ENCODE measurements around the gene PAM.
"Not testable (repeated sequence)": the region's sequence is repeated elsewhere in the genome, so short reads cannot be mapped to it uniquely, and the experiment has no call there.

PAM gene

GRCh38 chr5:103041071-103041676 is 286.1 kb downstream of the PAM start:
- no peak overlapping the region for H3K27ac ChIP-seq (ENCODE audit: low read depth, low read length, severe bottlenecking)
- WGBS, 2 experiments (ENCODE audit: insufficient coverage in 2 of 2) = 71% methylated on average over 2 of the region's 4 CpGs; no CpG with 5 or more reads in 1 of the 2 experiments

GRCh38 chr5:103046706-103047105 is 291.6 kb downstream of the PAM start:
- H3K4me1 ChIP-seq (ENCODE audit: control insufficient read depth, insufficient read depth, low read length, poor library complexity, severe bottlenecking); H3K36me3 ChIP-seq (ENCODE audit: control insufficient read depth, insufficient read depth, low read length); H3K4me3 ChIP-seq (ENCODE audit: extremely low read depth, insufficient read depth, low read length, poor library complexity, severe bottlenecking); H3K27ac ChIP-seq (ENCODE audit: low read depth, low read length, severe bottlenecking); H3K9me3 ChIP-seq (ENCODE audit: control insufficient read depth, low read length): not testable (repeated sequence)
- WGBS, 2 experiments (ENCODE audit: insufficient coverage in 2 of 2) = 93 to 94% methylated on average over 21 to 22 of the region's 22 CpGs

More at GRCh38 chr5:103041071-103041676, 286.1 kb downstream of the PAM start:
- Histone ChIP-seq H3K4me3 (ENCODE audit: extremely low read depth, insufficient read depth, low read length, poor library complexity, severe bottlenecking) (no peak overlapping the region), H3K36me3 (ENCODE audit: control insufficient read depth, insufficient read depth, low read length) (no peaks in the 10 kb centered on the region), H3K9me3 (ENCODE audit: control insufficient read depth, low read length) (no peaks in the 10 kb centered on the region), H3K4me1 (ENCODE audit: control insufficient read depth, insufficient read depth, low read length, poor library complexity, severe bottlenecking) (no peaks in the 10 kb centered on the region)

DNA sequence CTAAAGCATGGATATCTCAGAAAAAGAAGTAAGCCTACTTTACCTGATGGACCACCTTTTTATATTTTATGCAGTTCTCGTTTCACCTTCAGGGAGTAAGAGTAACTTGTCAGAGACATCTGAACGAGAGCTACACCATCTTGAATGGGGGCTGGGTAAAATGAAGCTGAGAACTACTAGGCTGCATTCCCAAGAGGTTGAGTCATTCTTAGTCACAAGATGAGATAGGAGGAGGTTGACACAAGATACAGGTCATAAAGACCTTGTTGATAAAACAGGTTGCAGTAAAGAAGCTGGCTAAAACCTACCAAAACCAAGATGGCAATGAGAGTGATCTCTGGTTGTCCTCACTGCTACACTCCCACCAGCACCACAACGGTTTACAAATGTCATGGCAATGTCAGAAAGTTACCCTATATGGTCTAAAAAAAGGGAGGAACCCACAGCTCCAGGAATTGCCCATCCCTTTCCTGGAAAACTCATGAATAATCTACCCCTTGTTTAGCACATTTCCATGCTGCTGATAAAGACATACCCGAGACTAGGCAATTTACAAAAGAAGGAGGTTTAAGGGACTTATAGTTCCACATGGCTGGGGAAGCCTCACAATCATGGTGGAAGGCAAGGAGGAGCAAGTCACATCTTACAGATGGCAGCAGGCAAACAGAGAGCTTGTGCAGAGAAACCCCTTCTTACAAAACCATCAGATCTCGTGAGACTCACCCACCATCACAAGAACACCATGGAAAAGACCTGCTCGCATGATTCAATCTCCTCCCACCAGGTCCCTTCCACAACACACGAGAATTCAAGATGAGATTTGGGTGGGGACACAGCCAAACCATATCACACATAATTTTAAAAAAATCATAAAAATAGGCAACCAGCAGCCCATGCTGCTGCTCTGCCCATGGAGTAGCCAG is 302.4 kb downstream of the PAM start:
- peaks cover 5% of the 10 kb centered on the region for H3K9me3 ChIP-seq (ENCODE audit: control insufficient read depth, low read length)
- H3K27ac ChIP-seq (ENCODE audit: low read depth, low read length, severe bottlenecking) = peak overlapping the region; percentile 41
- H3K4me3 ChIP-seq (ENCODE audit: extremely low read depth, insufficient read depth, low read length, poor library complexity, severe bottlenecking) = no peak overlapping the region
- H3K4me1 ChIP-seq (ENCODE audit: control insufficient read depth, insufficient read depth, low read length, poor library complexity, severe bottlenecking) = peaks cover 3% of the 10 kb centered on the region
- H3K36me3 ChIP-seq (ENCODE audit: control insufficient read depth, insufficient read depth, low read length) = no peaks in the 10 kb centered on the region
- 82 to 100% methylated on average over 3 of the region's 7 CpGs for WGBS, 2 experiments (ENCODE audit: insufficient coverage in 2 of 2)

- Histone ChIP-seq H3K27ac (ENCODE audit: low read depth, low read length, severe bottlenecking) (no peak overlapping the region), H3K36me3 (ENCODE audit: control insufficient read depth, insufficient read depth, low read length) (no peaks in the 10 kb centered on the region), H3K4me1 (ENCODE audit: control insufficient read depth, insufficient read depth, low read length, poor library complexity, severe bottlenecking) (peaks cover 3% of the 10 kb centered on the region), H3K9me3 (ENCODE audit: control insufficient read depth, low read length) (peaks cover 5% of the 10 kb centered on the region), H3K4me3 (ENCODE audit: extremely low read depth, insufficient read depth, low read length, poor library complexity, severe bottlenecking) (no peak overlapping the region)
- 80 to 85% methylated on average over 1 to 2 of the region's 3 CpGs for WGBS, 2 experiments (ENCODE audit: insufficient coverage in 2 of 2)
Measured at GRCh38 chr5:103059525-103059924, 304.4 kb downstream of the PAM start.

DNA sequence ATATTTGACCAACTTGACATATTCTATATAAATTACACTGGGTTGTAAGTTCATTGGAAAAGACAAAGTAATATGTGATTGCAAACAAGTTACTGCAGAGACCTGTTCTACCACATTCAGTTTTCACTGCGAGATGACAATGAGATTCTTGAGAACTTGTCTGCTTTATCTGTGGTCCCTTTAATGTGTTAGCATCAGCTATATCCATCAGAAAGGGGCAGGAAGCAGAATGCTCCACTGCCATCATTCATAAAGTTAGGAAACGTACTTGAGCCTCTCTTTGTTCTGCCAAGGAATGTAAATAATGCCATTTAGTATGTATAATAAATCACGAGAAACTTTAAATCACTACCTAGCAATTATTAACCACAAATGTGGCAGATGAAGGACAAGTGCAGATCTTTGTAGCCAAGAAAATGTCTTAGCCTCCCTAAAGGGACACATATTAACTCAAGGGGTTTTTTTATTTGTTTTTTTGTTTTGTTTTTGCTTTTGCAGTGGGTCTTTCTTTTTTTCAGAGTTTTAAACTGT is 305.4 kb downstream of the PAM start:
- H3K36me3 ChIP-seq (ENCODE audit: control insufficient read depth, insufficient read depth, low read length) = no peaks in the 10 kb centered on the region
- H3K4me3 ChIP-seq (ENCODE audit: extremely low read depth, insufficient read depth, low read length, poor library complexity, severe bottlenecking) = no peak overlapping the region
- 100% methylated on average over 1 of the region's 3 CpGs; no CpG with 5 or more reads in 1 of the 2 experiments for WGBS, 2 experiments (ENCODE audit: insufficient coverage in 2 of 2)

DNA sequence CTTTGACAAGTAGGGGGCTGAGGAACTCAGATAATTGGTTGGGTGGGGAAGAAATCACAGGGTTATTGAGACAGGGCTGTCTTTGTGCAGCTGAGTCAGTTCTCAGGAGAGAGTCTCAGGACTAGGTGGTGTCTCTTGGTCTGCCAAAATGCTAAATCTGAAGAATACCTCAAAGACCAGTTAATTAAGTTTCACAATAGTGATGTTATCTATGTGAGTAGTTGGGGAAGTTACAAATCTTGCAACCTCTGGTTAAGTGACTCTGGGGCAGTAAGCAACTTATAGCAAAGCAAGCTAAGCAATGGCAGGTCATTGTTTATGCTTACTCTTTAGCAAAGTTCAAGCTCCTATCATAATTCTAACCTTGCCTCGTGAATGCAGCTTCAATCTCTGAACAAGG is 311.2 kb downstream of the PAM start:
- H3K4me1 ChIP-seq (ENCODE audit: control insufficient read depth, insufficient read depth, low read length, poor library complexity, severe bottlenecking) = no peaks in the 10 kb centered on the region
- H3K27ac ChIP-seq (ENCODE audit: low read depth, low read length, severe bottlenecking) = no peak overlapping the region
- 71 to 86% methylated on average over 1 of the region's 1 CpG for WGBS, 2 experiments (ENCODE audit: insufficient coverage in 2 of 2)
- no peak overlapping the region for H3K4me3 ChIP-seq (ENCODE audit: extremely low read depth, insufficient read depth, low read length, poor library complexity, severe bottlenecking)
- H3K9me3 ChIP-seq (ENCODE audit: control insufficient read depth, low read length) = no peaks in the 10 kb centered on the region
- H3K36me3 ChIP-seq (ENCODE audit: control insufficient read depth, insufficient read depth, low read length) = no peaks in the 10 kb centered on the region

More for the DNA sequence above, 305.4 kb downstream of the PAM start:
- H3K4me1 ChIP-seq (ENCODE audit: control insufficient read depth, insufficient read depth, low read length, poor library complexity, severe bottlenecking) = peaks cover 3% of the 10 kb centered on the region
- no peak overlapping the region for H3K27ac ChIP-seq (ENCODE audit: low read depth, low read length, severe bottlenecking)
- H3K9me3 ChIP-seq (ENCODE audit: control insufficient read depth, low read length) = peaks cover 5% of the 10 kb centered on the region

GRCh38 chr5:103073500-103073899 is 318.4 kb downstream of the PAM start:
- not testable (repeated sequence) for H3K27ac ChIP-seq (ENCODE audit: low read depth, low read length, severe bottlenecking); H3K4me1 ChIP-seq (ENCODE audit: control insufficient read depth, insufficient read depth, low read length, poor library complexity, severe bottlenecking); H3K9me3 ChIP-seq (ENCODE audit: control insufficient read depth, low read length); H3K36me3 ChIP-seq (ENCODE audit: control insufficient read depth, insufficient read depth, low read length); H3K4me3 ChIP-seq (ENCODE audit: extremely low read depth, insufficient read depth, low read length, poor library complexity, severe bottlenecking)
- WGBS, 2 experiments (ENCODE audit: insufficient coverage in 2 of 2) = 75 to 83% methylated on average over 4 of the region's 4 CpGs

- 89 to 100% methylated on average over 2 to 3 of the region's 4 CpGs for WGBS, 2 experiments (ENCODE audit: insufficient coverage in 2 of 2)
- Histone ChIP-seq H3K36me3 (ENCODE audit: control insufficient read depth, insufficient read depth, low read length) (no peaks in the 10 kb centered on the region), H3K9me3 (ENCODE audit: control insufficient read depth, low read length) (peaks cover 14% of the 10 kb centered on the region)
Measured at GRCh38 chr5:103075442-103075841, 320.3 kb downstream of the PAM start.

More at GRCh38 chr5:103075442-103075841, 320.3 kb downstream of the PAM start:
- Histone ChIP-seq H3K27ac (ENCODE audit: low read depth, low read length, severe bottlenecking) (no peak overlapping the region), H3K4me3 (ENCODE audit: extremely low read depth, insufficient read depth, low read length, poor library complexity, severe bottlenecking) (no peak overlapping the region), H3K4me1 (ENCODE audit: control insufficient read depth, insufficient read depth, low read length, poor library complexity, severe bottlenecking) (no peaks in the 10 kb centered on the region)
